Stimulated activated CD4-positive, alpha-beta T cell treated with anti-CD3 and anti-CD28 coated beads, Interleukin-12 subunit alpha, Interleukin-12 subunit beta, amount 100 ng/mL, for 4 hours (primary cell): ENCODE results near the gene ARHGAP10.

ENCODE experiments used
- DNase-seq: peaks from one replicate; pipeline ENCODE4 v3.0.0-alpha.2; 2020

The ARHGAP10 gene

GRCh38 chr4:147769386-147769785, 37.5 kb downstream of the ARHGAP10 start:
- no peak for DNase-seq

DNA sequence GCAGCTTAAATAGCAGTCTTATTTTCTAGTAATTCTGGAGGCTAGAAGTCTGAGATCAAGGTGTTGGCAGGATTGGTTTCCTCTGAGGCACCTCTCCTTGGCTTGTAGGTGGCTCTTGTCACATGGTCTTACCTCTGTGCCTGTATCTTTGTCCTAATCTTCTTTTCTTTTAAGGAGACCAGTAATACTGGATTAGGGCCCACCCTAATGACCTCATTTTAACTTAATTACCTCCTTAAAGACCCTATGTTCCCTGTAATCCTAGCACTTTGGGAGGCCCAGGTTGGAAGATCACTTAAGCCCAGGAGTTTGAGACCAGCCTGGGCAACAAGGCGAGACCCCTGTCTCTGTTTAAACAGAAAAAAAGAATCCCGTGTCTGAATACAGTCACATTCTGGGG, 38.9 kb downstream of the ARHGAP10 start:
- no peak for DNase-seq

GRCh38 chr4:147772056-147772455, 40.2 kb downstream of the ARHGAP10 start:
- no peak for DNase-seq

DNA sequence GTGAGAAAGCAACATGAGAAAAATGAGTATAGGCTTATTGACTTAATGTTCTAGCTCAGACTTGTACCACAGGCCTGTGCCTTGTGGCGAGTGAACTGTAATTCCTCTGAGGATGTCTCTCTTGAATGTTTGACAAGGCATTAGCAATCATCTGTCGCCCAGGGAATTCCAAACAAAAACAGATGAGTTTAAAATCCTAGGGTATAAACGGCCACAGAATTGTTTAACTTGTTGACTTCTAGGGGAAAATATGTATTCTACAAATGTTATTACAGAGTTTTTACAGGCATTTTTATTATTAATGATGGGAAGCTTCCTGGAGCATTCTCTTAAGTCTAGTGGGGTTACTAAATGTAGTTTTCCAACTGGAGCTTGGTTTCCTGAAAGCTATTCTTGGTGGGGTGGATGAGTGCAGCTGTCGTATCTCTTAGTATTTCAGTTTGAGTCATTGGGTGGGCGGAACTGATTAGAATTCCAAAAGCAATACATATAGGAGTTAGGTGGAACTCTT, 40.6 kb downstream of the ARHGAP10 start:
- no peak for DNase-seq

GRCh38 chr4:147773261-147774184, 41.6 kb downstream of the ARHGAP10 start:
- DNase-seq, result no peak

DNA sequence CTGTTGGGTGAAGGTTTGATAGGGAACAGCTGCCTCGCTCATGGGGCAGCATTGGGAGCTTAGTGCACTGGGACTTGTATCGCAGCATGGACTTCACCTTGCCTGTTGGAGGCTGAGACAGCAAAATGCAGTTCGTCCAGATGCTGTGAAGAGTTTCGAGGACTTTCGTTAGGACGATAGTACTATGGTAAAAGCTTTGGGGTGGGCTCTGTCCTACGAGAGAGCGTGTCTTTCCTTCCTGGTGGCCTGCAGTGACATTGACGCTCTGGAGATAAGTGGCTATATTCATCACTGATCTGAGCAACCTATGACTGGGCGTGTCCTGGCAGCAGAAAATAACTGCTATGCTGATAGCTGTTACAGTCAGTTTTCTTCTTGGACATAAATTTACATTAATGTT, 44.8 kb downstream of the ARHGAP10 start:
- DNase-seq, result no peak

DNA sequence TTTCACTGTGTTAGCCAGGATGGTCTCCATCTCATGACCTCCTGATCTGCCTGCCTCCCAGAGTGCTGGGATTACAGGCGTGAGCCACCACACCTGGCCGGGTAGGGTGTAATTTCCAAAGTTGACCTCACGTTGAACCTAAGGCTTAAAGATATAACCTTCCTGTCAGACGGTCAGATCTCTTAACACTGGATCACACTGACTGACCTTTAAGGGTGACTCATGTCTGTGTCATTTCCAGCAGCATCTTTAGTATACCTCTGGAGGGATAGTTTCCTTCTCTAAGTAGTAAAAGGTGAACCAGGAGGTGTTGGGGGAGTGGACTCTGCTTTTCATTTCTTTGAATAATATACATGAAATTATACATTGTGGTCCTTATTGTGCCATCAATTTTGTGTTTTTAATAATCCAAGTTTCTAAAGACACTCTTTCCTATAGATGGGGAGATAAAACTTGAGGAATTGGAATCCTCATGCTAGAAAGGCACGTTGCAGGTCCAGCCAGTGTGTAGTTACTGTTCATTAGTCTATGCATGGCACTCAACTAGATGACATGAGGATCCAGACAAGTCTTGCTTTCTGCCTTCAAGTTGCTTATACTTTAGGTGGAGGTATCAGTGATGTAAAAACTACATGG, 45.7 kb downstream of the ARHGAP10 start:
- no peak for DNase-seq

GRCh38 chr4:147778942-147779341, 47.1 kb downstream of the ARHGAP10 start:
- DNase-seq, result no peak

DNA sequence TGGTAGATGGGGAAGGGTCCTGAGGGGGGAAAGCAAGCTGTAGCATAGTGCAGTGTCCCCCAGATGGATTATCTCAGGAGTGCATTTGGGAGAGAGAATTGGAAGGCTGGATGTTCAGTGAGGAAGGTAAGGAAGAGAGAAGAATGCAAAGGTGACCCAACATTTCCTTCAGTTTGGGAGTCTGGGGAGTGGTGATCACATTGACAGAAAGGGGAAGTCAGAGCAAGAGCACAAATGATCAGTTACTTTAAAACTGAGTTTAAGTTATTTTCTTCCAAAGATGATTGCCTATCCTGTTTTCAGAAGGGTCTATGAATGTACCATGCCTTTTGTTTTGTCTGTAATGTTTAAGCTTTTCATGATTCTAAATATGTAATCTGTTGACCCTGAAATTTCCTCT, 47.6 kb downstream of the ARHGAP10 start:
- DNase-seq, result no peak

GRCh38 chr4:147780137-147780777, 48.4 kb downstream of the ARHGAP10 start:
- DNase-seq, result no peak

DNA sequence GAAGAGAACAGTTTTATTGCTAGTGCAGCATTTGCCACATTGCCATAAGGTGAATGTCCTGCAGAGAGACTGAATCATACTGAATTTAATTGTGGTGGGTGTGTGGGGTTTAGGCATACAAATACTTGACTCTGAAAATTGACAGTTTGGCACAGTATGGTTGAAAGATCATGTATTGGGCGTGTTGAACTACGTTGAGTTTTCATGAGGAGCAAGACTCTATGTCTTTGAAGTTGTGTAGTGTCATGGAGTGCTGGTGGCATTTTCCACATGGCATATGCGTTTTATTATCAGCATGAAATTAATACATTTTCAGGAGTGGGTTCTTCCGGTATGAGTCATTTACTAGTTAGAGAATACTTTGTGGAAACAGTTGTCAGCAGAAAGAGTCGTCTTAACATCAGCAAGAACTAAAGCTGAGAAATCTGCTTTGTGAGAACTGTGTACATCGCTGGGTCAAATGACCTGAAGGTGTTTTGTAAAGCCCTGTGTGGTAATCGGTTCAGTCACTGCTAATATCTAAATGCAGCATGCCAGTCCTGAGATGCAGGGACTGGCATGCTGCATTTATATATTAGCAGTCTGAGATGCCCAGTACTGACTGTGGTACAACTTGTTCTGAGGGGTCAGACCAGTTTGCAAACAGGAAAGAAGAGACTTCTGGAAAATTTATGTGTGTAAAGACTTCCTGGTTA, 50.3 kb downstream of the ARHGAP10 start:
- no peak for DNase-seq

DNA sequence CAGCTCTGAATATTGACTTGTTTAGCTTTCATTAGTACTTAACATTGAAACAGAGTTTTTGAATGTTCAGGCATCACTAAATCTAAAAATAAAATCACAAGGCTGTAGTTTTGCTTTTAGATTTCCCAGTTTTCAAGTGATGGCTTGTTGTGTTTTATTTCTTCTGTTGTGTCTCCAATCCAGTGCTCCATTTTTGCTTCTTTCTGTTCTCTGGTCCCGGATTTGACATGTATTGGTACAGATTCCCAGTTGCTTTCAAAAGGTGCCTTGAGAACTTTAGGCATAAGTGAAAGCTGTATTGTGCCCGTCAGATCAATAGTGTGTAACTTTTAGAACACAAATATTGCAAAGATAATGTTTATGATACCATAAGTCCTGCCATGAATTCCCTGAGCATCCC, 53.2 kb downstream of the ARHGAP10 start:
- no peak for DNase-seq

GRCh38 chr4:147786031-147786430, 54.1 kb downstream of the ARHGAP10 start:
- no peak for DNase-seq

- DNase-seq, result no peak
These were observed 54.6 kb downstream of the ARHGAP10 start for GRCh38 chr4:147786531-147786930.

- no peak for DNase-seq
These were observed 55.3 kb downstream of the ARHGAP10 start for GRCh38 chr4:147787204-147787603.

DNA sequence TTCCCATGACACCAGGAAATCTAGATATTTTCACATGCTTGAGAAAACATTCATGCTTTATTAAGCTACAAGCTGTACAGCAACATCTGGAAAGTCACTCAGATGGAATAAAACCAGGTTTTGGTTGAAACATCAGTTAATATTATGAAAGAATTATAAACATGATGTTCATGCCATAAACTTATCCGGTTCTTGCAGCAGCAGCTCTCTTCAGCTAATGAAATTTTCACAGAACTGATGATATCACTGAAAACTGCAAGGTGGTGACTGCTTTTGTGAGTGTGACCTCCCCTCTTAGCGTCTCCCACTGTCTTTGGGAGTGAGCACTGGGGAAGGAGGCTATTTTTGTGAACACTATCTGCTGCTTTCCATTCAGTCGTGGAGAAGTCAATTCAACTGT, 56.9 kb downstream of the ARHGAP10 start:
- no peak for DNase-seq

DNA sequence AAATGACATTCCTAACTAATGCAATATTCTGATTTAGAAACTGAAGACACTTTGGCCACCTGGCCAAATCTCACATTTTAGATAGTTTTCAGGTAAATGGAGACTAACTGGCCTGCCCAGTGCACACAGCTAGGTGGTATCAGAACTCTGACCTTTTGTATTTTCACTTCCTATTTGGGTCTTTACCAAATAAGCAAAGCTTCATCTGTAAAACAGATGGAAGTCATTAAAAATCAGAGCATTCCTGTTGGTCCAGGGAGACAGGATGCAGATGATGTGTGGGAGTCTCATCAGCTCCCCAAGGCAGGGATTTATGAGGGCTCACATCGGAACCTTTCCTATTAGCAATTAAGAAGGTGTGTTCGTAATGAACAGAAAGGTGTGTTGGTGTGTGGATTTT, 57.7 kb downstream of the ARHGAP10 start:
- no peak for DNase-seq

- no peak for DNase-seq
These were observed 58.5 kb downstream of the ARHGAP10 start for GRCh38 chr4:147790412-147790811.

- no peak for DNase-seq
These were observed 59.5 kb downstream of the ARHGAP10 start for GRCh38 chr4:147791341-147791740.

DNA sequence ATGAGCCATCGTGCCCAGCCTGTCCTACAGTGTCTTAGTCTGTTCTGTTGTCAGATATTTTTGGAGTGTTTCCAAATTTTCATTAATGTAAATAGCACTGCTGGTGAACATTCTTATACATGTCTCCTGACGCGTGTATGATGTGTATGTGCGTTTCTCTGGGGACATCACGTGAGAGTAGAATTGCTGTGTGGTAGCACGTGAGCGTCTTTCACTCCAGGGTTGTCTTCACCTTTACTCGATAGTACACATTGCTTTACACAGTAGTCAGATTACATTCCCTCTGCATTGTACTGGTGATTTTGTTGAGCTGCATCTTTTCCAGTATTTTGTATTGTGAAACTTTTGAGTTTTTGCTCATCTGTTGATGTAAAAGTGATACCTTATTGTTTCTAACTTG, 60.0 kb downstream of the ARHGAP10 start:
- DNase-seq, result no peak

DNA sequence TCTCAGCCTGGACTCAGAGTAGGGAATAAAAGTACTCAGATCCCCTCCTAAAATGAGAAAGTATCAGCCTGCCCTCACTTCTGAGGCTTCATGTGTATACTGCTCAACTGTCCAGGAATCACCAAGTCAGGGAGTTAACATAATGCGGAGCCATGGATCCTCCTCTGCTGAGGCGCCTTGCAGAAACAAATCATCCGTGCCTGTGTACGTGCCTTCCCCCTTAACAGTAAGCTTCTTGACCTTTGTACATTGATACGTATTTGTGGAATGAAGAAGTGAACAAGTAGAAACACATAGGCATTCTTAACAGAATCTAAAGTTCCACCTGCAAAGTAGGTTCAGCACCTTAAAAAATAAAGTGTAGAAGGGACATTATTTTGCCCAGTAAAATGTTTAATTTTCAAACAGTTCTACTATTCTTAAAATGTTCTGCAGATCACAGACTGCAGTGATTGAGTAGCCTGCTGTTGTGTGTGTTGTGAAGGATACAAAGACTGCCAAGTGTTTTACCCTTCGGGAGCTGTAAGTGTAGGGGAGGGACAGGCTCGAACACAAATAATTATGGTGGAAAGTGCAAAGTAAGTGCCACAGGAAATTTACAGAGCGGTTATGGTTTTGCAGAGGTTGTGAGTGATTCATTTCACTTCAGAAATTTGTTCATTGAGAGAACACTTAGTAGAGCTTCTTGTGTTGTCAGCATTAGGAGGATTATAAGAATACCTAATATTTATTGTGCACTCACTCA, 61.9 kb downstream of the ARHGAP10 start:
- DNase-seq, result no peak

DNA sequence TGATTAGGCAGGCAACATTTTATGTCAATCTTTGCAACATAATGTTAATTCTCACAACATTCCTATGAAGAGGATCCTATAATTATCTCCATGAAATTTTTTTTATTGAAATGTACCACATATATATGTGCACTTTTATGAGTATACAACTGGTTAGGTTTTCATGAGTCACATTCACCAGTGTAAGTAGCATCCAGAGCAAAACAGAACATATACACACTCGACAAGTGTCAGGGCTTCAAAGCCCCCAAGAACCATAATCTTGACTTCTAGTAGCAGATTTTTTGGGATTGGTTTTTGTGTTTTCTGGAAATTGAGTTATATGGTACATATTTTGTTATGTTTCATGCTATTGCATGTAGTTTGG, 62.4 kb downstream of the ARHGAP10 start:
- no peak for DNase-seq
